DND-41 (cell line): ENCODE data around the gene TBC1D9.

Source experiments
- ATAC-seq: fragments of 200-7000 bp; cut with Tn5 transposase; 3 replicates; pipeline ENCODE4 v1.9.1; 2021; ENCODE audit warnings: low read depth; ENCODE audit not compliant: insufficient read depth
- DNase-seq: peaks from one replicate; pipeline ENCODE4 v3.0.0-alpha.2; 2020
- H2AFZ ChIP-seq: 2 replicates; pipeline ENCODE4 v1.6.0; 2012; ENCODE audit warnings: low read depth, low read length
- H3K27ac ChIP-seq: 2 replicates; pipeline ENCODE4 v1.5.1; 2012; ENCODE audit warnings: low read length, inconsistent platforms
- H3K27me3 ChIP-seq: fragments of 200-600 bp; sonication (generic); 2 replicates; pipeline ENCODE4 v1.6.0; 2012; ENCODE audit warnings: low read length, mild to moderate bottlenecking, inconsistent platforms; ENCODE audit not compliant: insufficient read depth, poor library complexity
- H3K36me3 ChIP-seq: 2 replicates; pipeline ENCODE4 v1.5.1; 2012; ENCODE audit warnings: low read length, inconsistent platforms; ENCODE audit not compliant: insufficient read depth
- H3K4me1 ChIP-seq: 2 replicates; pipeline ENCODE4 v1.5.1; 2012; ENCODE audit warnings: mild to moderate bottlenecking, low read length; ENCODE audit not compliant: insufficient read depth
- H3K4me2 ChIP-seq: 2 replicates; pipeline ENCODE4 v1.6.0; 2012; ENCODE audit warnings: mild to moderate bottlenecking, moderate library complexity, low read length, inconsistent platforms; ENCODE audit not compliant: insufficient read depth
- H3K4me3 ChIP-seq, 2 experiments: fragments of 200-600 bp in 1 of 2; shearing (Covaris generic) in 1 of 2; 2 replicates each; pipeline ENCODE4 v1.5.1; 2012 to 2016; ENCODE audit warnings: inconsistent platforms in 2 of 2, low read length in 2 of 2, mild to moderate bottlenecking in 2 of 2, low read depth in 1 of 2, moderate library complexity in 1 of 2
- H3K79me2 ChIP-seq: 2 replicates; pipeline ENCODE4 v1.6.0; 2012; ENCODE audit warnings: low read length, inconsistent platforms; ENCODE audit not compliant: insufficient read depth
- H3K9ac ChIP-seq: 2 replicates; pipeline ENCODE4 v1.6.0; 2012; ENCODE audit warnings: low read depth, mild to moderate bottlenecking, inconsistent platforms, low read length, moderate library complexity
- H3K9me3 ChIP-seq: 2 replicates; pipeline ENCODE4 v1.5.1; 2012; ENCODE audit warnings: low read length, moderate library complexity, mild to moderate bottlenecking, inconsistent platforms; ENCODE audit not compliant: insufficient read depth, severe bottlenecking
- H4K20me1 ChIP-seq: 2 replicates; pipeline ENCODE4 v1.6.0; 2012; ENCODE audit warnings: low read length; ENCODE audit not compliant: insufficient read depth
- EZH2 ChIP-seq: IDR thresholded peaks from 3 replicates; pipeline ENCODE4 v1.6.1; 2012; ENCODE audit warnings: borderline replicate concordance, low read depth, mild to moderate bottlenecking, moderate library complexity, low read length, inconsistent platforms; ENCODE audit not compliant: severe bottlenecking
- TF ChIP-seq, protein P1 (sequence below): IDR thresholded peaks from 2 replicates; pipeline ENCODE4 v1.5.1; 2012; ENCODE audit warnings: borderline replicate concordance, low read length, moderate library complexity, mild to moderate bottlenecking; ENCODE audit not compliant: poor library complexity, severe bottlenecking; ENCODE audit errors: extremely low read depth

The TBC1D9 gene

DNA sequence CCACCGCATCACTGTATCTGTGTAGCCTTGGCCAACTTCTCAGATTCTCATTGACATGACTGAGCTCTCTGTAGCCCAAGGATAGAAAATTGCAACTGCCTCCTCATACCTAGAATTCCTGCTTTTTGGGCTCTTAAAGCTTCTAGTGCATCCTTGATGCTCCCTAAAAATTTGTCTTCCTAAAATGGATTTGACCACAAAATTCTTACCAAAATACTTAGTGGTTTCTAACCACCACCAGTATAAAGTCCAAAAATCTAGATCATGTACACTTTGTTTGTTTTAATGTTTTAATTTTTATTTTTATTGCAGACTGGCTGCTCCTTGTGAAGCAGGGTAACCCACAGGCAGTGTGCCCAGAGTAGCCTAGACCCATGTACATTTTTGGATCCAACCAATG lies 75.5 kb downstream of the TBC1D9 start:
- Histone ChIP-seq H3K27me3 (peaks cover 4% of the 10 kb centered on the region), H3K27ac (no peak overlapping the region), H3K4me3 (no peak overlapping the region), H3K9me3 (no peaks in the 10 kb centered on the region), H3K9ac (no peak overlapping the region), H3K4me2 (no peak overlapping the region), H3K79me2 (no peaks in the 10 kb centered on the region), H2AFZ (no peak overlapping the region), H3K4me1 (no peaks in the 10 kb centered on the region), H3K36me3 (no peaks in the 10 kb centered on the region), H4K20me1 (no peaks in the 10 kb centered on the region)
- DNase-seq (no peak), ATAC-seq (no peak)
- TF ChIP-seq EZH2, result no peak
- TF ChIP-seq, protein P1, sequence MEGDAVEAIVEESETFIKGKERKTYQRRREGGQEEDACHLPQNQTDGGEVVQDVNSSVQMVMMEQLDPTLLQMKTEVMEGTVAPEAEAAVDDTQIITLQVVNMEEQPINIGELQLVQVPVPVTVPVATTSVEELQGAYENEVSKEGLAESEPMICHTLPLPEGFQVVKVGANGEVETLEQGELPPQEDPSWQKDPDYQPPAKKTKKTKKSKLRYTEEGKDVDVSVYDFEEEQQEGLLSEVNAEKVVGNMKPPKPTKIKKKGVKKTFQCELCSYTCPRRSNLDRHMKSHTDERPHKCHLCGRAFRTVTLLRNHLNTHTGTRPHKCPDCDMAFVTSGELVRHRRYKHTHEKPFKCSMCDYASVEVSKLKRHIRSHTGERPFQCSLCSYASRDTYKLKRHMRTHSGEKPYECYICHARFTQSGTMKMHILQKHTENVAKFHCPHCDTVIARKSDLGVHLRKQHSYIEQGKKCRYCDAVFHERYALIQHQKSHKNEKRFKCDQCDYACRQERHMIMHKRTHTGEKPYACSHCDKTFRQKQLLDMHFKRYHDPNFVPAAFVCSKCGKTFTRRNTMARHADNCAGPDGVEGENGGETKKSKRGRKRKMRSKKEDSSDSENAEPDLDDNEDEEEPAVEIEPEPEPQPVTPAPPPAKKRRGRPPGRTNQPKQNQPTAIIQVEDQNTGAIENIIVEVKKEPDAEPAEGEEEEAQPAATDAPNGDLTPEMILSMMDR, result no peak

- Histone ChIP-seq H3K4me1 (no peaks in the 10 kb centered on the region), H3K27ac (no peak overlapping the region), H3K9ac (no peak overlapping the region), H3K27me3 (peaks cover 4% of the 10 kb centered on the region), H3K9me3 (no peaks in the 10 kb centered on the region), H3K4me3 (no peak overlapping the region), H4K20me1 (no peaks in the 10 kb centered on the region), H2AFZ (no peak overlapping the region), H3K36me3 (no peaks in the 10 kb centered on the region), H3K79me2 (no peaks in the 10 kb centered on the region), H3K4me2 (no peak overlapping the region)
- ATAC-seq (no peak), DNase-seq (no peak)
- TF ChIP-seq EZH2, result no peak
- TF ChIP-seq, protein P1, result no peak
Observed at GRCh38 chr4:140679576-140679975, 76.6 kb downstream of the TBC1D9 start.

GRCh38 chr4:140675599-140676231 lies 80.5 kb downstream of the TBC1D9 start:
- Histone ChIP-seq H2AFZ (no peak overlapping the region), H3K9ac (no peak overlapping the region), H3K9me3 (no peaks in the 10 kb centered on the region), H3K36me3 (no peaks in the 10 kb centered on the region), H3K4me1 (no peaks in the 10 kb centered on the region), H3K27ac (no peak overlapping the region), H3K27me3 (peaks cover 20% of the 10 kb centered on the region), H3K4me3 (no peak overlapping the region), H4K20me1 (no peaks in the 10 kb centered on the region), H3K4me2 (no peak overlapping the region), H3K79me2 (no peaks in the 10 kb centered on the region)
- ATAC-seq (no peak), DNase-seq (no peak)
- no peak for TF ChIP-seq EZH2
- TF ChIP-seq, protein P1, result no peak

GRCh38 chr4:140673729-140674128 lies 82.5 kb downstream of the TBC1D9 start:
- no peak overlapping the region for H2AFZ ChIP-seq
- ATAC-seq, result no peak
- no peak for DNase-seq
- no peak overlapping the region for H3K9ac ChIP-seq
- peaks cover 20% of the 10 kb centered on the region for H3K27me3 ChIP-seq
- no peaks in the 10 kb centered on the region for H3K4me1 ChIP-seq
- no peak overlapping the region for H3K27ac ChIP-seq
- no peaks in the 10 kb centered on the region for H3K9me3 ChIP-seq
- no peak overlapping the region for H3K4me3 ChIP-seq
- H4K20me1 ChIP-seq, result no peaks in the 10 kb centered on the region
- TF ChIP-seq, protein P1, result no peak
- TF ChIP-seq EZH2, result no peak
- no peak overlapping the region for H3K4me2 ChIP-seq
- H3K79me2 ChIP-seq, result no peaks in the 10 kb centered on the region
- H3K36me3 ChIP-seq, result no peaks in the 10 kb centered on the region
